ENCODE results near the gene RAET1L. TPM values are rescaled to one million over a fixed set of nuclear protein-coding genes. Genes with fewer than 3 reads are reported as not detected.
"Not testable (repeated sequence)": the region's sequence is repeated elsewhere in the genome, so short reads cannot be mapped to it uniquely, and the experiment has no call there.

RAET1L gene
- total RNA-seq, 1 experiment from 2014 or later, result not detected

GRCh38 chr6:149968909-149969308 lies 56.4 kb downstream of the RAET1L start:
- H3K4me3 ChIP-seq (ENCODE audit: low read depth in 2 of 2, low read length in 2 of 2); H3K27me3 ChIP-seq (ENCODE audit: control insufficient read depth, insufficient read depth, low read length); H3K4me1 ChIP-seq (ENCODE audit: control insufficient read depth, insufficient read depth, low read length); intact Hi-C loops (cut with micrococcal nuclease; ENCODE audit: unreplicated experiment); CTCF ChIA-PET; H3K9me3 ChIP-seq (ENCODE audit: control insufficient read depth, insufficient read depth, low read depth, low read length); DNase-seq (ENCODE audit: low read depth, low spot score); H3K36me3 ChIP-seq (ENCODE audit: control insufficient read depth, insufficient read depth, low read length); BruUV-seq (replicated peaks); in situ Hi-C loops (cut with HindIII; ENCODE audit: low pct_unique_long_range_greater_than_20kb, low sequenced_read_pairs); ATAC-seq; H3K27ac ChIP-seq (ENCODE audit: low read length); POLR2A ChIA-PET: not testable (repeated sequence)

Other genes with a start within 250 kb of the RAET1L start
- 151 TPM for gene LRP11, start 161.2 kb downstream of the RAET1L start, total RNA-seq (2021; ENCODE audit: unreplicated experiment)
- 1.8 TPM for gene RAET1E, start 127.4 kb downstream of the RAET1L start, total RNA-seq (2021; ENCODE audit: unreplicated experiment)
- 1.2 TPM for gene RAET1G, start 102.4 kb downstream of the RAET1L start, total RNA-seq (2021; ENCODE audit: unreplicated experiment)
- gene ULBP2, start 83.5 kb downstream of the RAET1L start, total RNA-seq (2021; ENCODE audit: unreplicated experiment), result 0.69 TPM
- 3.1 TPM for gene ULBP1, start 61.6 kb downstream of the RAET1L start, total RNA-seq (2021; ENCODE audit: unreplicated experiment)
- 2.4 TPM for gene ULBP3, start 43.6 kb upstream of the RAET1L start, total RNA-seq (2021; ENCODE audit: unreplicated experiment)
- not detected for gene PPP1R14C, start 117.5 kb upstream of the RAET1L start, total RNA-seq (2021; ENCODE audit: unreplicated experiment)

Data from Panc1 (cell line).